GM23338 (cell line): ENCODE results near the gene CCAR1. TPM values are rescaled to one million over a fixed set of nuclear protein-coding genes. Genes with fewer than 3 reads are reported as not detected.

Experiments
- ATAC-seq: fragments of 200-7000 bp; cut with Tn5 transposase; 3 replicates; pipeline ENCODE4 v1.9.1; 2020
- DNase-seq: peaks from one replicate; pipeline ENCODE4 v3.0.0-alpha.2; 2015; ENCODE audit warnings: low spot score
- H2AFZ ChIP-seq: fragments of 200-600 bp; sonication (generic); 2 replicates; pipeline ENCODE4 v1.8.0; 2016; ENCODE audit warnings: antibody characterized with exemption, mild to moderate bottlenecking, moderate library complexity
- H3F3A ChIP-seq: fragments of 200-600 bp; sonication (generic); replicated peaks from 2 replicates; pipeline ENCODE4 v1.8.0; 2017; ENCODE audit warnings: antibody characterized with exemption, mixed run types, low read depth
- H3K27ac ChIP-seq: fragments of 200-600 bp; sonication (generic); 2 replicates; pipeline ENCODE4 v1.6.1; 2016; ENCODE audit warnings: low read depth
- H3K27me3 ChIP-seq: fragments of 200-600 bp; sonication (generic); 2 replicates; pipeline ENCODE4 v1.8.0; 2016; ENCODE audit warnings: mild to moderate bottlenecking, mixed run types, moderate library complexity; ENCODE audit not compliant: insufficient read depth
- H3K36me3 ChIP-seq: fragments of 200-600 bp; sonication (generic); 2 replicates; pipeline ENCODE4 v1.8.0; 2016; ENCODE audit warnings: mild to moderate bottlenecking; ENCODE audit not compliant: insufficient read depth
- H3K4me1 ChIP-seq: fragments of 200-600 bp; sonication (generic); 2 replicates; pipeline ENCODE4 v1.8.0; 2016; ENCODE audit warnings: mild to moderate bottlenecking, moderate library complexity; ENCODE audit not compliant: insufficient read depth
- H3K4me2 ChIP-seq: fragments of 200-600 bp; sonication (generic); 2 replicates; pipeline ENCODE4 v1.7.1; 2017; ENCODE audit warnings: mixed run types
- H3K4me3 ChIP-seq: fragments of 200-600 bp; sonication (generic); 2 replicates; pipeline ENCODE4 v1.6.1; 2016; ENCODE audit warnings: mixed run types
- H3K79me2 ChIP-seq: fragments of 200-600 bp; sonication (generic); replicated peaks from 2 replicates; pipeline ENCODE4 v1.8.0; 2017; ENCODE audit warnings: mild to moderate bottlenecking; ENCODE audit not compliant: insufficient read depth
- H3K9me2 ChIP-seq: fragments of 200-600 bp; sonication (generic); 2 replicates; pipeline ENCODE4 v1.8.0; 2017; ENCODE audit not compliant: insufficient read depth
- H4K20me1 ChIP-seq: fragments of 200-600 bp; sonication (generic); replicated peaks from 2 replicates; pipeline ENCODE4 v1.8.0; 2017; ENCODE audit warnings: mild to moderate bottlenecking; ENCODE audit not compliant: insufficient read depth
- H3K27ac Mint-ChIP-seq: 2 replicates; pipeline ENCODE4 v1.8.0; 2020; ENCODE audit warnings: inconsistent platforms, mild to moderate bottlenecking, moderate library complexity, mixed read lengths
- H3K27me3 Mint-ChIP-seq: 3 replicates; pipeline ENCODE4 v1.8.0; 2022; ENCODE audit warnings: low read depth, mild to moderate bottlenecking, moderate library complexity, mixed read lengths, inconsistent platforms; ENCODE audit not compliant: insufficient read depth, poor library complexity
- H3K36me3 Mint-ChIP-seq: 3 replicates; pipeline ENCODE4 v1.8.0; 2021; ENCODE audit warnings: low read depth, mild to moderate bottlenecking, inconsistent platforms, moderate library complexity, mixed read lengths
- H3K4me1 Mint-ChIP-seq: 3 replicates; pipeline ENCODE4 v1.8.0; 2020; ENCODE audit warnings: mild to moderate bottlenecking, inconsistent platforms, mixed read lengths
- H3K4me3 Mint-ChIP-seq: 3 replicates; pipeline ENCODE4 v1.8.0; 2021; ENCODE audit warnings: moderate library complexity, mild to moderate bottlenecking, inconsistent platforms, mixed read lengths
- H3K9me3 Mint-ChIP-seq: 3 replicates; pipeline ENCODE4 v1.8.0; 2020; ENCODE audit warnings: moderate library complexity, mild to moderate bottlenecking, inconsistent platforms, mixed read lengths
- CREB1 ChIP-seq: fragments of 250-450 bp; sonication (Bioruptor Pico); IDR thresholded peaks from 2 replicates; pipeline ENCODE4 v1.5.0; 2020; ENCODE audit warnings: low read depth, mild to moderate bottlenecking, moderate library complexity
- EZH2 ChIP-seq: fragments of 200-600 bp; sonication (generic); IDR thresholded peaks from one replicate; pipeline ENCODE4 v1.8.0; 2017; ENCODE audit warnings: antibody characterized with exemption, mild to moderate bottlenecking, low read depth; ENCODE audit not compliant: unreplicated experiment
- EZH2phosphoT487 ChIP-seq: fragments of 200-600 bp; sonication (generic); IDR thresholded peaks from one replicate; pipeline ENCODE4 v1.8.1; 2018; ENCODE audit warnings: antibody characterized with exemption; ENCODE audit not compliant: unreplicated experiment
- JUNB ChIP-seq: IDR thresholded peaks from one replicate; pipeline ENCODE4 v1.6.1; 2016; ENCODE audit warnings: antibody characterized with exemption; ENCODE audit not compliant: unreplicated experiment
- NANOG ChIP-seq: IDR thresholded peaks from 2 replicates; pipeline ENCODE4 v1.6.1; 2016; ENCODE audit warnings: antibody characterized with exemption, borderline replicate concordance
- POLR2AphosphoS5 ChIP-seq: IDR thresholded peaks from 2 replicates; pipeline ENCODE4 v1.6.1; 2016; ENCODE audit warnings: antibody characterized with exemption, low read depth
- STAT1 ChIP-seq: IDR thresholded peaks from one replicate; pipeline ENCODE4 v1.6.1; 2016; ENCODE audit warnings: antibody characterized with exemption; ENCODE audit not compliant: unreplicated experiment
- ZNF114 ChIP-seq: fragments of 250-450 bp; sonication (Bioruptor Pico); IDR thresholded peaks from 2 replicates; pipeline ENCODE4 v1.5.0; 2020; ENCODE audit warnings: mild to moderate bottlenecking, moderate library complexity
- ZNF331 ChIP-seq: fragments of 250-450 bp; sonication (Bioruptor Pico); IDR thresholded peaks from 2 replicates; pipeline ENCODE4 v1.5.0; 2020; ENCODE audit warnings: low read depth, mild to moderate bottlenecking, moderate library complexity
- ZNF462 ChIP-seq: fragments of 250-450 bp; sonication (Bioruptor Pico); IDR thresholded peaks from 2 replicates; pipeline ENCODE4 v1.5.0; 2020; ENCODE audit warnings: mild to moderate bottlenecking, moderate library complexity
- polyA plus RNA-seq: library from polyadenylated mRNA; unstranded; fragments of >200 nt; fragmentation: Nextera tagmentation; extraction: Ambion mirVana; gene quantifications from 2 replicates; pipeline ENCODE4 v1.2.1, GENCODE V29; 2016
- total RNA-seq: library from RNA; depleted of rRNA; stranded (reverse); fragments of >200 nt; shearing (Covaris generic); gene quantifications from 2 replicates; pipeline ENCODE4 v1.2.3, GENCODE V29; 2014
- TF ChIP-seq, protein P1 (sequence below): IDR thresholded peaks from one replicate; pipeline ENCODE4 v1.6.1; 2018; ENCODE audit warnings: antibody characterized with exemption; ENCODE audit not compliant: unreplicated experiment
- TF ChIP-seq, protein P2 (sequence below): IDR thresholded peaks from 2 replicates; pipeline ENCODE4 v1.6.1; 2016; ENCODE audit warnings: antibody characterized with exemption
- TF ChIP-seq, protein P3 (sequence below), 2 experiments: fragments of 200-600 bp in 1 of 2; sonication (generic) in 1 of 2; conservative IDR thresholded peaks; 2 replicates each; pipeline versions ENCODE4 v1.5.1 to v1.6.1; 2016 to 2017; ENCODE audit warnings: antibody characterized with exemption in 2 of 2, low read depth in 2 of 2, mild to moderate bottlenecking in 2 of 2, moderate library complexity in 1 of 2

The CCAR1 gene
- total and polyA plus RNA-seq, 2 experiments from 2014 or later = 118 to 121 TPM

DNA sequence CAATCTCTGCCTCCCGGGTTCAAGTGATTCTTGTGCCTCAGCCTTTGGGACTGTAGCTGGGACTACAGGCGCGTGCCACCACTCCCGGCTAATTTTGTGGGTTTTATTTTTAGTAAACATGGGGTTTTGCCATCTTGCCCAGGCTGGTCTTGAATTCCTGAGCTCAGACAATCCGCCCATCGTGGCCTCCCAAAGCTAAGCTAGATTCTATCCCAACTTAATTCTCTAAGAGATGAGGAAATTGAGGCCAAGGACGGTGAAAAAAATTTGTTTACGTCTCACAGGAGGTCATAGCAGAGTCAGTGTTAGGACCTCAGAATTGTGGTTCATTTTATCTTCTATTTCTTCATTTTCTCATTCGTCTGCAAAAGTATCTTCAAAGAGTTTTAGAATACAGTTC is 6.1 kb downstream of the CCAR1 start:
- TF ChIP-seq CREB1 (CRISPR knock-in tag) (no peak), POLR2AphosphoS5 (no peak), ZNF114 (CRISPR knock-in tag) (no peak), EZH2phosphoT487 (no peak), ZNF462 (CRISPR knock-in tag) (no peak), ZNF331 (CRISPR knock-in tag) (no peak), NANOG (no peak), EZH2 (no peak), STAT1 (no peak), JUNB (no peak)
- TF ChIP-seq, protein P1, sequence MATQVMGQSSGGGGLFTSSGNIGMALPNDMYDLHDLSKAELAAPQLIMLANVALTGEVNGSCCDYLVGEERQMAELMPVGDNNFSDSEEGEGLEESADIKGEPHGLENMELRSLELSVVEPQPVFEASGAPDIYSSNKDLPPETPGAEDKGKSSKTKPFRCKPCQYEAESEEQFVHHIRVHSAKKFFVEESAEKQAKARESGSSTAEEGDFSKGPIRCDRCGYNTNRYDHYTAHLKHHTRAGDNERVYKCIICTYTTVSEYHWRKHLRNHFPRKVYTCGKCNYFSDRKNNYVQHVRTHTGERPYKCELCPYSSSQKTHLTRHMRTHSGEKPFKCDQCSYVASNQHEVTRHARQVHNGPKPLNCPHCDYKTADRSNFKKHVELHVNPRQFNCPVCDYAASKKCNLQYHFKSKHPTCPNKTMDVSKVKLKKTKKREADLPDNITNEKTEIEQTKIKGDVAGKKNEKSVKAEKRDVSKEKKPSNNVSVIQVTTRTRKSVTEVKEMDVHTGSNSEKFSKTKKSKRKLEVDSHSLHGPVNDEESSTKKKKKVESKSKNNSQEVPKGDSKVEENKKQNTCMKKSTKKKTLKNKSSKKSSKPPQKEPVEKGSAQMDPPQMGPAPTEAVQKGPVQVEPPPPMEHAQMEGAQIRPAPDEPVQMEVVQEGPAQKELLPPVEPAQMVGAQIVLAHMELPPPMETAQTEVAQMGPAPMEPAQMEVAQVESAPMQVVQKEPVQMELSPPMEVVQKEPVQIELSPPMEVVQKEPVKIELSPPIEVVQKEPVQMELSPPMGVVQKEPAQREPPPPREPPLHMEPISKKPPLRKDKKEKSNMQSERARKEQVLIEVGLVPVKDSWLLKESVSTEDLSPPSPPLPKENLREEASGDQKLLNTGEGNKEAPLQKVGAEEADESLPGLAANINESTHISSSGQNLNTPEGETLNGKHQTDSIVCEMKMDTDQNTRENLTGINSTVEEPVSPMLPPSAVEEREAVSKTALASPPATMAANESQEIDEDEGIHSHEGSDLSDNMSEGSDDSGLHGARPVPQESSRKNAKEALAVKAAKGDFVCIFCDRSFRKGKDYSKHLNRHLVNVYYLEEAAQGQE = no peak
- TF ChIP-seq, protein P2, sequence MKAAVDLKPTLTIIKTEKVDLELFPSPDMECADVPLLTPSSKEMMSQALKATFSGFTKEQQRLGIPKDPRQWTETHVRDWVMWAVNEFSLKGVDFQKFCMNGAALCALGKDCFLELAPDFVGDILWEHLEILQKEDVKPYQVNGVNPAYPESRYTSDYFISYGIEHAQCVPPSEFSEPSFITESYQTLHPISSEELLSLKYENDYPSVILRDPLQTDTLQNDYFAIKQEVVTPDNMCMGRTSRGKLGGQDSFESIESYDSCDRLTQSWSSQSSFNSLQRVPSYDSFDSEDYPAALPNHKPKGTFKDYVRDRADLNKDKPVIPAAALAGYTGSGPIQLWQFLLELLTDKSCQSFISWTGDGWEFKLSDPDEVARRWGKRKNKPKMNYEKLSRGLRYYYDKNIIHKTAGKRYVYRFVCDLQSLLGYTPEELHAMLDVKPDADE = no peak
- TF ChIP-seq, protein P3, sequence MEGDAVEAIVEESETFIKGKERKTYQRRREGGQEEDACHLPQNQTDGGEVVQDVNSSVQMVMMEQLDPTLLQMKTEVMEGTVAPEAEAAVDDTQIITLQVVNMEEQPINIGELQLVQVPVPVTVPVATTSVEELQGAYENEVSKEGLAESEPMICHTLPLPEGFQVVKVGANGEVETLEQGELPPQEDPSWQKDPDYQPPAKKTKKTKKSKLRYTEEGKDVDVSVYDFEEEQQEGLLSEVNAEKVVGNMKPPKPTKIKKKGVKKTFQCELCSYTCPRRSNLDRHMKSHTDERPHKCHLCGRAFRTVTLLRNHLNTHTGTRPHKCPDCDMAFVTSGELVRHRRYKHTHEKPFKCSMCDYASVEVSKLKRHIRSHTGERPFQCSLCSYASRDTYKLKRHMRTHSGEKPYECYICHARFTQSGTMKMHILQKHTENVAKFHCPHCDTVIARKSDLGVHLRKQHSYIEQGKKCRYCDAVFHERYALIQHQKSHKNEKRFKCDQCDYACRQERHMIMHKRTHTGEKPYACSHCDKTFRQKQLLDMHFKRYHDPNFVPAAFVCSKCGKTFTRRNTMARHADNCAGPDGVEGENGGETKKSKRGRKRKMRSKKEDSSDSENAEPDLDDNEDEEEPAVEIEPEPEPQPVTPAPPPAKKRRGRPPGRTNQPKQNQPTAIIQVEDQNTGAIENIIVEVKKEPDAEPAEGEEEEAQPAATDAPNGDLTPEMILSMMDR (conservative IDR thresholded peaks at IDR 0.05; ENCODE audit: low read depth in 2 of 2) = no peak
- H3K36me3 ChIP-seq = peaks cover 78% of the 10 kb centered on the region

More for the DNA sequence above, 6.1 kb downstream of the CCAR1 start:
- peaks cover 22% of the 10 kb centered on the region; the same call in 1 of the 2 replicates for H3F3A ChIP-seq
- H3K9me3 Mint-ChIP-seq = no peaks in the 10 kb centered on the region; the same call in 1 of the 3 replicates
- H3K4me1 Mint-ChIP-seq = peaks cover 4% of the 10 kb centered on the region
- H2AFZ ChIP-seq = no peak overlapping the region
- peaks cover 34% of the 10 kb centered on the region for H4K20me1 ChIP-seq
- no peak overlapping the region for H3K4me2 ChIP-seq
- H3K9me2 ChIP-seq = no peaks in the 10 kb centered on the region
- H3K27me3 Mint-ChIP-seq = peaks cover 4% of the 10 kb centered on the region
- peaks cover 91% of the 10 kb centered on the region for H3K36me3 Mint-ChIP-seq
- H3K4me3 Mint-ChIP-seq = no peak overlapping the region
- H3K27ac ChIP-seq = peak overlapping the region; percentile 29
- no peak overlapping the region for H3K27ac Mint-ChIP-seq
- DNase-seq = no peak
- H3K4me1 ChIP-seq = peaks cover 6% of the 10 kb centered on the region; the same call in 1 of the 2 replicates
- H3K4me3 ChIP-seq = no peak overlapping the region
- no peak for ATAC-seq
- no peaks in the 10 kb centered on the region for H3K27me3 ChIP-seq
- H3K79me2 ChIP-seq = peaks cover 100% of the 10 kb centered on the region
